Measurements from ENCODE around the gene CGB7. TPM values are rescaled to one million over a fixed set of nuclear protein-coding genes. Genes with fewer than 3 reads are reported as not detected.
"Not testable (repeated sequence)": the region's sequence is repeated elsewhere in the genome, so short reads cannot be mapped to it uniquely, and the experiment has no call there.

The CGB7 gene
- total RNA-seq, 1 experiment from 2014 or later = not detected

DNA sequence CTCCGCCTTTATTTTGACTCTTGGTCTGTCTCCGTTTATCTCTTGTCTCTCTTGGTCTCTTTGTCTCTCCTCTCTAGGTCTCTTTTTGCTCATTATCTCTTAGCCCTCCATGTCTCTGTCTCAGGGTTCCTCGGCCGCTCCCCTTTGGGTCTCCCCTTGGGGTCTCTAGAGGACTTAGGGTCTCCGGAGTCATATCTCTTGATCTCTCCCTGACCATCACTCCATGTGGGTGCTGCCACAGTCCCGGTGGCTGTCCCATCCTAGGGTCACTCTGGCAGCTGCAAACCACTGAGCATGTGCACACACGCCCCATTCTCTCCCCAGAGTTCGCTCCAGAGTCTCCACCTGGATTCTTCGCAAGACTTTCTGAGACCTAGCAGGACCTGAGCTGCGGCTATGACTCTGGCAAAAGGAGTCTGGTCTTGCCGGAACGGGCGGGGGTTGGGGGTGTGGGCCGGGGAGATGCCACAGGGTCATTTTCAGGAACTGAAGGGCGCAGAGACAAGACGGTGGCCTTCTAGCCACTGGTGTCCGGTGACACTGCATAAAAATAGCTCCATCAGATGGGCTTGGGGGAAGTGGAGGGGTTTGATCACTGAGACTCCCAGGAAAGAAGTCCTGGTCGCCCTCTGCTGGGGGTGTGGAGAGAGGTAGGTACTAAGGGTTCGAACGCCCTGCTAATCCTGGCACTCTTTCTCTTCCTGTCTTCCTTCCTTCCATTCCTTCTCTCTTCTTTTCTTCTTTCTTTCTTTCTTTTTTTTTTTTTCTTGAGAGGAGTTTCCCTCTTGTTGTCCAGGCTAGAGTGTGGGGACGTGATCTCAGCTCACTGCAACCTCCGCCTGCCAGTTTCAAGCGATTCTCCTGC lies 16.2 kb upstream of the CGB7 start:
- DNase-seq (ENCODE audit: low spot score) = peak; percentile 40

DNA sequence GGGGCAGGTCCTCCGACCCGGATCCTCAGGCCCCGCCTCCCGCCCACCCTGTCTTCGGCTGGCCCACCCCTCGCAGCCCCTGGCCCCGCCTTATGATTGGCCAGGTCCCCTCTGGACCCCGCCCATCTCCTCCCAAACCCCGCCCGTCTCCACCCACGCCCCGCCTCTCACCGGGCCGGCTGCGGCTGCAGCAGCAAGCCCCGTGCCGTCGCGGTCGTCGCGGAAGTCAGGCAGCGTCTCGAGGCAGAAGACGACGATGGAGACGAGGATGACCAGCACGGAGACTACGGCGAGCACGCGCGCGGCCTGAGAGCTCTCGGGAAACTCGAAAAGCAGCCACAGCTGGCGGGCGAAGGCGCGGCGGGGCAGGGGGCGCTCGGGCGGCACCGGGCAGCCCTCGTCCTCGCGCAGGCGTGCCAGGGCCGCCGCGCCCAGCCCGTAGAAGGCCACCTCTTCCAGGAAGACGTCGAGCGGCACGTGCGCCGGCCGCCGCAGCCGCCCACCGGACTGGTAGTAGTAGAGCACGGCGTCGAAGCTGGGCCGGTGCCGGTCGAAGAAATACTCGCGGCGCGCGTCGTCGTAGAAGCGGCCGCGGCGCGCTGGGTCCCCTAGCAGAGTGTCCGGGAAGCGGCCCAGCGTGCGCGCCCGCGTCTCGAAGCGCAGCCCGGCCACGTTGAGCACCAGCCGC lies 14.5 kb upstream of the CGB7 start:
- no peak for DNase-seq (ENCODE audit: low spot score)

DNA sequence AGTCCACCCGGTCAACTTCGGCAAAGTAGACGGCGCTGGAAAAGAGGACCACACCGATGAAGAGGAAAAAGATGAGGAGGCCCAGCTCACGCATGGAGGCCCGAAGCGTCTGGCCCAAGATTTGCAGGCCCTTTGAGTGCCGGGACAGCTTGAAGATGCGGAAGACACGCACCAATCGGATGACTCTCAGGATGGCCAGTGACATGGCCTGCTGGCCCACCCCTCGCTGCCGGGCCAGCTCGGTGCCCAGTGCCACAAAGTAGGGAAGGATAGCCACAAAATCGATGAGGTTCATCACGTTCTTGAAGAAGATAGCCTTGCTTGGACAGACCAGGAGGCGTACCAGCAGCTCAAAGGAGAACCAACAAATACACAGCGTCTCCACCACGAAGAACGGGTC lies 12.9 kb upstream of the CGB7 start:
- no peak for DNase-seq (ENCODE audit: low spot score)

DNA sequence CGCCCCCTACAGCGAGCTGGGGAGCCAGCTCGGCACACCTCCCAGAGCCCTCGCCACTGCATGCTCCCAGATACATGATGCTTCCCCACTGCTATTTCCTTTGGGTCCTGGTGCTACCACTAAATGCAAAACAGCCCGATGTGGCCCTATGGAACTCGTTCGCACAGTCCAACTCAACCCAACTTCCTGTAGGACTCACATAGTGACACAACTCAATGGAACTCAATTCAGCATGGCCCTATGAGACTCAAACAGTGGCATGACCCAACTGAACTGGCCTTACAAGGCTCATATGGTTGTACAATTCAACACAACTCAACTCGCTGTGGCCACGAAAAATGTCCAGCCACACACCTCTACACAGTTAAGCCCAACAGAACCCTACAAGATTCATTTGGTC lies 11.5 kb upstream of the CGB7 start:
- no peak for DNase-seq (ENCODE audit: low spot score)

DNA sequence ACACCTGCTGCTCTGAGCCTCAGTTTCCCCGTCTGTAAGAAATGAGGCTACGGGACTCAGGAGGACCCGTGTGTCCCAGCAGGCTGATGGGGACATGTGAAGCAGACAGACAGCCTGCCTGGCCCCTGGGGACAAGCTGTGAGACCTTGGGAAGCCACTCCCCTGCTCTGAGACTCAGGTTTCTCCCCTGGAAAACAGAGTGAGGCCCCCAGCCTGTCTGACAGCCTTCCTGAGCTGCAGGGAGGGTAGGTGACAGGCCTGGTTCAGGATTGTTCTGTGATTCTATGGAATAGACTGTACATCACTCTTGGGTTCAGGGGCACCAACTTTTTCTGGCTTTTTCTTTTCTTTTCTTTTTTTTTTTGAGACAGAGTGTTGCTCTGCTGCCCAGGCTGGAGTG lies 10.0 kb upstream of the CGB7 start:
- DNase-seq (ENCODE audit: low spot score) = no peak

DNA sequence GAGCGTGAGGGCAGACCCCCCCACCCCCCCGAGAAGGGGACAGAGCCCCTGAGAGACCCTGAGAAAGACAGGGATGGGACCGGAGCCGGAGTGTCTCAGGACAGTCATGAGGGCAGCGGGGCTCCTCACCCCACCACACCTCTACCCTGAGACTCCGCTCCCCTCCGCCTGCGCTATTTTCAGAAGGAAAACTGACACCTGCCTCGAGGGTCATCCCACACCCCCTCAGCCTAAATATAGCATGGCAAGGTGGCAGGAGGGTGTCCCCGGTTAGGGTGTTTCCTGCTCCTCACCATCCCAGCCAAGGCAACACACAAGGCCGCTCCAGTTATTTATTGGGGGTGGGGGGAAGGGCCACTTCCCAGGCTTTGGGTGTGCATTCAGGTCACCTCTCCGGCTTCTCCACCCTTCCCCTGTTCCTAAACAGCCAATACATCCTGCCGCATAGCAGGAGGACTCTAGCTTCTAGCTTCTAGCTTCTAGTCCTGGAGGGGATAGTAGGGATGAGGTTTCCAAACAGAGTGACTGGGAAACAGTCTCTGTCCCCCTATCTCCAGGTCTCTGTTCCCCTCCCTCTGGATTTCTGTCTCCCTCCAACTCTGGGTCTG lies 8.5 kb upstream of the CGB7 start:
- no peak for DNase-seq (ENCODE audit: low spot score)

DNA sequence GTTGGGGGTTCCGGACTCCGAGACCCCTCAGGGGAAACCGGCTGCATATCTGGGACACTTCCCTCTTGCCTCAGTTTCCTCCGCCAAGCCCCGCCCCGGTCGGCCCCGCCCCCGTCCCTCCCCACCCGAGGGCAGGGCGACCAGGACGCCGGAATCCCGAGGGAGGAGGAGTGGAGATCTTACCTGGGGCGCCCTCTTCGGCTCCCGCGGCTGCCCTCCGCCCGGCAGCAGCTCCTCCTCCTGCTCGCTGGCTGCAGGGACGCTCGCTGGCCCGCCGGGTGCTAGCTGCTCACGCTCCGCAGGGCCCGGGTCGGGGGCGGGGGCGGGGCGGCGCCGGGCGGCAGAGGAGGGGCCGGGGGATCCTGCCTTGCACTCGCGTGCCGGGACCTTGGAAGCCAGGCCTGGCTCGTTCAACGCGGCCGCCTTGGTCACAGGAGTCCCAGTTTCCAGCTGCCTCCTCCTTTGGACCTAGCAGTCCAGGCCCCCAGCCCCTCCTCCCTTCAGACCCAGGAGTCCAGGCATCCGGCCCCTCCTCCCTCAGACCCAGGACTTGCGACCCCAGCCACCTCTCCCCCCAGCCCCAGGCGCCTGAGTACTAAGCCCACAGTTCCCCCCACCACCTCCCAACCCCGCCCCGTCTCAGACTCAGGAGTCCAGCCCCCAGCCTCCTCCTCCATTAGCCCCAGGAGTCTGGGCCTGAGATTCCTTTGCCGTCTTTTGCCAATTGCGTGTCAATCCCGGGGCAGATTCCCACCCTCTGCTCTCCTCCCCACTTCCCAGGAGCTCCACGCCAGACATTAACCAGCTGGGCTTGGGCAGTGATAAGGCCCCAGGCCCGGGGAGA lies 7.4 kb upstream of the CGB7 start, which contains the start of gene NTF4:
TSS of gene NTF4 (minus strand) at position 51 of the 844 bp plus-strand sequence. CDS start 2,821 bp downstream, outside the sequence.
- DNase-seq (ENCODE audit: low spot score) = peak; percentile 32

DNA sequence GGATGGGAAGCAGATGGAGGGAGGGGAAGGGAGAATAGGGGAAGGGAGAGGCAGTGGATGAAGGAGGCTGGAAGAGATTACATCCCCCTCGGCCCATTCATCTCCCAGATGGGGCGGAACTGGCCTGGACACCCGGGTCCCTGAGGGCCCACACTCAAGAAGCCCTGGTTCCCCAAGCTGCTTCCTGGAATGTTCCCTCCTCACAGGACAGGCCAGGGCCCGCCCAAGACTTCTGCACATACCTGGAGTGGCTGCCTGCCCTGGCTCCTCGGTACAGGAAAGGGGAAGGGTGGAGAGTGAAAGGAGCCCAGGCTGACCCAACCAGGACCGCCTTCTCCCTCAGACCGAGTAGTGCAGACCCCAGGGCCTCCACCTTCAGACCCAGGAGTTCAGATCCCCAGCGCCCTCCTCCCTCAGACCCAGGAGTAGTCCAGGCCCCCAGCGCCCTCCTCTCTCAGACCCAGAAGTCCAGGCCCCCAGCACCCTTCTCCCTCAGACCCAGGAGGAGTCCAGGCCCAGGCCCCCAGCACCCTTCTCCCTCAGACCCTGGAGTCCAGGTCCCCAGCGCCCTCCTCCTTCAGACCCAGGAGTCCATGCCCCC lies 6.6 kb upstream of the CGB7 start:
- peak; percentile 47 for DNase-seq (ENCODE audit: low spot score)

DNA sequence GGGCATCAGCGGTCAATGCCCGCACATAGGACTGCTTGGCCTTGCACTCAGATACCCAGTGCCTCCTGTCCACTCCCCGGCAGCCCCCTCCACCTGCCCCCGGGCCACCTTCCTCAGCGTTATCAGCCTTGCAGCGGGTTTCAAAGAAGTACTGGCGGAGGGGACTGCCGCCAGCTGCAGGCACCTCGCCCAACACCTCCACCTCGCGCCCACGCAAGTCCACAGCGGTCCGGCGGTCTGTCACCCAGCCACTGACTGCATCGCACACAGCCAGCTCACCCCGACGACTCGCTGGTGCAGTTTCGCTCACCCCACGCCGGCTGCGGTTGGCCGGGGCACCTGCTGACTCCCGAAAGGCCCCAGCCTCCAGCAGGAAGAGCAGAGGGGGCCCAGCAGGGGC lies 3.9 kb upstream of the CGB7 start:
- no peak for DNase-seq (ENCODE audit: low spot score)

DNA sequence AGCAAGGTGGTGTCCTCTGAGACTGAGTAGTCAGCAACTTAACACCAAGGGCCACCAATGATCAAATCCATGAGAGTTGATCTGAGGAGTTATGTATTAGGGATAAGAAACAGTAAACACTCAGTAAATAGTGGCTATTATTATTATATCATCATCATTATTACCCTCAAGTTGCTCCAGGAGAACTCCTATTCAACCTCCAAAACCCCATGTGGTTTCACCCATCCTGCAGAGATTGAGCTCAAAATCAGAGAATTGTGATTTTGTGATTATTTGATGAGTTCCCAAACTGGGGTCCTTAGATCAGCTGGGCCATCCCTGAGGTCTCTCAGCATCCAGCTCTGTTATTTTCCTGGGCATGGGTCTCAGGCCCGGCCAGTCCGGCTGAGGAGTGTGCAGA lies 3.5 kb upstream of the CGB7 start:
- no peak for DNase-seq (ENCODE audit: low spot score)

DNA sequence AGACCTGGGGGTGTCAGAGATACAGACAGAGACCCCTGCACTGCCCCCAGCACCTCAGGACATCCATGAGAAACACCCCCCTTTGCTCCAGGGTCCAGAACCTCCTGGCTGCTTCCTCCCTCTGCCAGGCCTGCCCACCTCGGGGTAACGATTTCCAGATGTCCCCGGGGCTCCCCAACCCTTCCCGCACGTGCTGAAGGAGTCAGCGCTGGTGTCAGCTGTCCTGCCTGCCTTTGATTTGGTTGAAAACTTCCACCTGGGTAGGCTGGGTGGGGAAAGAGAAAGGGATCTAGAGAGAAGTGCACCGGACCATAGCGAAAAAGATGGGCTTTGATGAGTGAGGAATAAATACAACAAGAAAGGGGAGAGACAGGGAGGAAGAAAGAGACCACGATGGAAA lies 1.5 kb upstream of the CGB7 start:
- DNase-seq (ENCODE audit: low spot score) = no peak

DNA sequence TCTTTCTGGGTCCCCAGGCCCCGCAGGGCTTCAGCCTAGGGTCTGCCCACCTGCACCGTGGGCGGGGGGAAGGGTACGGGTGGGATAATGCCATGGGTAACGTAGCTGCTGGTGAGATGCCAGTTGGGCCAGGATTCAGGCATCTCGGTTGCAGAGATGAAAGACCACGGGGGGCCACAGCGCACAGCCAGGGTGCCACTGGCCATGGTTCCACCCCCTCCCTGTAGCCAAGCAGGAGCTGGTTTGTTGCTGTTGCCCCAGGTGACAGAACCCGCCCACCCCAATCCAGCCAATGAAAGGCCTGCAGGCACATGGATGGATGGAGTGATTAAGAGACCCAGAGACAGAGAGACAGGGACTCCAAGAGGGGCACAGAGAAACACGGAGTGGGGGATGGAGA lies 1.0 kb upstream of the CGB7 start:
- DNase-seq (ENCODE audit: low spot score) = peak; percentile 28

DNA sequence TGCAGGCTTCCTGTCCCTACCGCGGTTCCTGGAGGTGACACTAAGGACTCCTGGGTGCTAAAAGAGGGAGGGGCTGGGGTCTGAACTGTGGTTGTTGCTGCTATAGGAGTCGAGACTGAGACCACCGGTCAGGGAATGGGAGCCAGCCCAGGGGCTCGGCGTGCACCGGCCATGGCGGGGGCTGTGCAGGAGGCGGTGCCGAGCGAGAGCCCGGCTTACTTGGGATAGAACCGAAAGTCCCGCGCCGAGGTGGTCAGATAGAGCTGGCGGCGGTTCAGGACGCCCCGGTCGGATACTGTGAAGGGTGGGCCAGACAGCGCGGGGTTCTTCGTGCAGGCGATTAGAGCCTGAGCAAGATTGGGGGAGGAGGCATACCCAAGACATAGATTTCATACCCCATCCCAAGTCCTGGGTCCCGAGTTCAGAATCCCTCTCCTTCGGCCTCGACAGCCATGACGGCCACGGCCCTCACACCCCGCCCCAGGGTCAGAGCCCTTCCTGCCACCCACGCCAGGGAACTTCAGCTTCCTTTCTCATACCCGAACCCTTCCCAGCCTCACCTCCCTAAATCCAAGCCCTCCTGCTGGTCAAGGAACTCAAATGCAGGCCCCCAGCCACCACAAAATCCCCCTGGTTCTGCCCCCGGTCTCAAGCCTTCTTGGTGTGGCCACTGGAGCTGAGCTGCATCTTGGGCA lies 500 bp downstream of the CGB7 start:
- not testable (repeated sequence) for DNase-seq (ENCODE audit: low spot score)

DNA sequence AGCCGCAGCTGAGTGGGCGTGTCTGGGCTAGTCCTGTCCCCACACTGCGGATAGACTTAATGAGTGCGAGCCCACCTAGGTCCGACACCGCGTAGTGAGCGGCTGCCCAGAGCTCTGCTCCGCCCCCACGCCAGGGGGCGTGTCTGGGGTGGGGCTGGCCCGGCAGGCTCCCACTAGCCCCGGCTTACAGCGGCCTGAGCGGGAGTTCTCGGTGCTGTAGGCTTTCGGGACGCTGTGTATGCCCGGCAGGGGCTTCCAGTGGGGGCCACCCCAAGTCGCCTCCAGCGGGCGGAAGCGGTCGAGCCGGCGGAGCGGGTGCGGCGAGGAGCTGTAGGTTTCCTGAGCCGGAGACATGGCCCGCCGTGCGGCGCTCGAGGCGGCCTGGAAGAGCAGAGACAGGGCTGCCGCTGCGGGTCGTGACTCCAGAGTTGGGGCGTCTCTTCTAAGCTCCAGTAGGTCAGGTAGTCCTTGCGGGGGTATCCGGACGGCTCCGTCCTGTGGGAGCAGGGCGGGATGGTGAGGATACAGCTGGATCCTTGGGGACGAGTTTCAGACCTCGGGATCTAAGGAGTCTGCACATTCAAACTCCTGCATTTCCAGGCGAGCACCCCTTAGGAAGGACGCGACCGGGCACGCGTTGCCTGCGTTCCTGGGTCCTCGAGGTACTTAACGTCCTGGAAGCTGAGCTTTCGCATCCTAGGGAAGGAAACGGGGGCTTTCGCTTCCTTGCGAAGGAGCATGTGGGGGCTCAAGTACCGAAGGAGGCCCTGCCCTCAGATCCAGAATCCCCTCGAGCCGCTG lies 1.2 kb downstream of the CGB7 start:
- DNase-seq (ENCODE audit: low spot score) = peak; percentile 69

DNA sequence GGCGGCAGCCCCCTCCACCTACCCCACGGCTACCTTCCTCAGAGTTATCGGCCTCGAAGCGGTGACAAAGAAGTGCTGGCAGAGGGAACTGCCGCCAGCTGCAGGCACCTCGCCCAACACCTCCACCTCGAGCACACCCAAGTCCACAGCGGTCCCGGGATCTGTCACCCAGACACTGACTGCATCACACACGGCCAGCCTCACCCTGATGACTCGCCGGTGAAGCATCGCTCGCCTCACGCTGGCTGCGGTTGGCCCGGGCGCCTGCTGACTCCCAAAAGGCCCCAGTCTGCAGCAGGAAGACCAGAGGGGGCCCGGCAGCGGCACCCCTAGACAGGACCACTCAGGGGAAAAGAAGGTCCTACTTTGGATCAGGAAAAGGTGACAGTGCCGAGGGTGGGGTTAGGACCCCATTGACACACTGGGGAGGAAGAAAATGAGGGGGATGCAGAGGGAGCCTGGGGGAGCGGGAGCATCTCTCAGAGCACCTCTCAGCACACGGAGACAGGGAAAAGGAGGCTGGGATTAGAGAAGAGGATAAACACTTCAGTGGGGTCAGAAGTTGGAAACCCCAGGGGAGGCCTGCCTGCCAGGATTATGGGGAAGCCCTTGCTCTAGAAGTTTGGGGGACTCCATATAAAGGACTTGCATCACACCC lies 7.0 kb downstream of the CGB7 start:
- DNase-seq (ENCODE audit: low spot score) = not testable (repeated sequence)

DNA sequence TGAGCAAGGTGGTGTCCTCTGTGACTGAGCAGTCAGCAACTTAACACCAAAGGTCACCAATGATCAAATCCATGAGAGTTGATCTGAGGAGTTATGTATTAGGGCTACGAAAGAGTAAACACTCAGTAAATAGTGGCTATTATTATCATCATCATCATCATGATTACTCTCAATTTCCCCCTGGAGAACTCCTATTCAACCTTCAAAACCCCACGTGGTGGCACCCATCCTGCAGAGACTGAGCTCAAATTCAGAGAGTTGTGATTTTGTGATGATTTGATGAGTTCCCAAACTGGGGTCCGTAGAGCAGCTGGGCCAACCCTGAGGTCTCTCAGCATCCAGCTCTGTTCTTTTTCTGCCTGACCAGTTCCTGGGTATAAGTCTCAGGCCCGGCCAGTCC lies 7.7 kb downstream of the CGB7 start:
- DNase-seq (ENCODE audit: low spot score) = not testable (repeated sequence)

DNA sequence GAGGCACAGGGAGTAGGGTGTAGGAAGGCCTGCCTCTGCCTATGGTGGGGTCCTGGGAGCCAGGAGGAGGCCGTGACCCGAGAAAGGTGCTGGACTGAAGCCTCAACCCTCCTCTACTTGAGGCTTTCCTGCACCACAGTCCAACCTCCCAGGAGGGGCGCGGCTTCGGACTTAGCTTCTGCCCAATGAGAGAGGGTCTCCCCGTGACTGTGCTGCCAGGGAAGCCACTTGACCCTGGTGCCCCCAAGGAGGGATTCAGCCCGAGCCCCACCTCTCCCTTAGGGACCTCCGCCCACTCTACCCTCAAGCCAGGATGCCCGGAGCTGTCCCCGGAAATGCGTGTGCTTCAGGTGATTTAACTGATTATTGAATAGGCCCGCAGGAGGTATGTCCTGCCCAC lies 8.5 kb downstream of the CGB7 start, which contains the start of gene CGB8:
TSS of gene CGB8 (minus strand) at position 101 of the 400 bp plus-strand sequence. CDS start 372 bp downstream, outside the sequence.
- DNase-seq (ENCODE audit: low spot score) = not testable (repeated sequence)

DNA sequence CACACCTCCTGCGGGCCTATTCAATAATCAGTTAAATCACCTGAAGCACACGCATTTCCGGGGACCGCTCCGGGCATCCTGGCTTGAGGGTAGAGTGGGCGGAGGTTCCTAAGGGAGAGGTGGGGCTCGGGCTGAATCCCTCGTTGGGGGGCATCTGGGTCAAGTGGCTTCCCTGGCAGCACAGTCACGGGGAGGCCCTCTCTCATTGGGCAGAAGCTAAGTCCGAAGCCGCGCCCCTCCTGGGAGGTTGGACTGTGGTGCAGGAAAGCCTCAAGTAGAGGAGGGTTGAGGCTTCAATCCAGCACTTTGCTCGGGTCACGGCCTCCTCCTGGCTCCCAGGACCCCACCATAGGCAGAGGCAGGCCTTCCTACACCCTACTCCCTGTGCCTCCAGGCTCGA lies 14.0 kb downstream of the CGB7 start, which contains the start of gene CGB5:
TSS of gene CGB5 (plus strand) at position 301 of the 400 bp plus-strand sequence. CDS start 362 bp downstream, outside the sequence.
- not testable (repeated sequence) for DNase-seq (ENCODE audit: low spot score)

DNA sequence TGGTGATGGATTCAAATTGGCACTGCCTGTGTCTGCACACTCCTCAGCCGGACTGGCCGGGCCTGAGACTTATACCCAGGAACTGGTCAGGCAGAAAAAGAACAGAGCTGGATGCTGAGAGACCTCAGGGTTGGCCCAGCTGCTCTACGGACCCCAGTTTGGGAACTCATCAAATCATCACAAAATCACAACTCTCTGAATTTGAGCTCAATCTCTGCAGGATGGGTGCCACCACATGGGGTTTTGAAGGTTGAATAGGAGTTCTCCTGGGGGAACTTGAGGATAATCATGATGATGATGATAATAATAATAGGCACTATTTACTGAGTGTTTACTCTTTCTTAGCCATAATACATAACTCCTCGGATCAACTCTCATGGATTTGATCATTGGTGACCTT lies 14.9 kb downstream of the CGB7 start:
- not testable (repeated sequence) for DNase-seq (ENCODE audit: low spot score)
